ENCODE data around the gene COQ5. TPM values are rescaled to one million over a fixed set of nuclear protein-coding genes. Genes with fewer than 3 reads are reported as not detected.
"Not testable (repeated sequence)": the region's sequence is repeated elsewhere in the genome, so short reads cannot be mapped to it uniquely, and the experiment has no call there.

COQ5 gene
- total RNA-seq (2014; rRNA removed; shearing (Covaris generic)) = 50.4 and 52.0 TPM in 2 replicates
- 34.9 and 38.9 TPM in 2 replicates for polyA plus RNA-seq (2015; cell fraction: cytosol; rRNA removed)
- 33.7 and 42.8 TPM in 2 replicates for polyA plus RNA-seq (2015; cell fraction: nucleus; rRNA removed)

- peak; percentile 79 for DNase-seq (ENCODE audit: low read depth)
Observed at GRCh38 chr12:120528861-120529525, at the start of gene COQ5. TSS of gene COQ5 (minus strand) at chr12:120529158. CDS start at chr12:120529141, 17 bp downstream.

GRCh38 chr12:120574106-120574505 lies 45.1 kb upstream of the COQ5 start:
- no peak for DNase-seq (ENCODE audit: low read depth)

- DNase-seq (ENCODE audit: low read depth) = peak; percentile 12
Observed at GRCh38 chr12:120573560-120573959, 44.6 kb upstream of the COQ5 start.

GRCh38 chr12:120571299-120571698 lies 42.3 kb upstream of the COQ5 start:
- DNase-seq (ENCODE audit: low read depth) = no peak

- no peak for DNase-seq (ENCODE audit: low read depth)
Observed at GRCh38 chr12:120563495-120563894, 34.5 kb upstream of the COQ5 start.

GRCh38 chr12:120562906-120563305 lies 33.9 kb upstream of the COQ5 start:
- DNase-seq (ENCODE audit: low read depth) = no peak

GRCh38 chr12:120557589-120557988 lies 28.6 kb upstream of the COQ5 start:
- no peak for DNase-seq (ENCODE audit: low read depth)

- no peak for DNase-seq (ENCODE audit: low read depth)
Observed at GRCh38 chr12:120554678-120555077, 25.7 kb upstream of the COQ5 start.

- no peak for DNase-seq (ENCODE audit: low read depth)
Observed at GRCh38 chr12:120546050-120546386, 17.1 kb upstream of the COQ5 start.

- DNase-seq (ENCODE audit: low read depth) = no peak
Observed at GRCh38 chr12:120544691-120545090, 15.7 kb upstream of the COQ5 start.

- DNase-seq (ENCODE audit: low read depth) = no peak
Observed at GRCh38 chr12:120542166-120542565, 13.2 kb upstream of the COQ5 start.

- no peak for DNase-seq (ENCODE audit: low read depth)
Observed at GRCh38 chr12:120540445-120540844, 11.5 kb upstream of the COQ5 start.

- no peak for DNase-seq (ENCODE audit: low read depth)
Observed at GRCh38 chr12:120539303-120539702, 10.3 kb upstream of the COQ5 start.

- DNase-seq (ENCODE audit: low read depth) = peak; percentile 69
Observed at GRCh38 chr12:120538281-120539156, 9.6 kb upstream of the COQ5 start.

GRCh38 chr12:120537856-120538220 lies 8.9 kb upstream of the COQ5 start:
- DNase-seq (ENCODE audit: low read depth) = no peak

- no peak for DNase-seq (ENCODE audit: low read depth)
Observed at GRCh38 chr12:120536064-120536791, 7.3 kb upstream of the COQ5 start.

- peak; percentile 72 for DNase-seq (ENCODE audit: low read depth)
Observed at GRCh38 chr12:120534703-120535655, 6.0 kb upstream of the COQ5 start.

GRCh38 chr12:120534203-120534702 lies 5.3 kb upstream of the COQ5 start, which contains the start of gene RNF10:
TSS of gene RNF10 (plus strand) at chr12:120534356. CDS start at chr12:120534812, 456 bp downstream.
- peak; percentile 69 for DNase-seq (ENCODE audit: low read depth)

- DNase-seq (ENCODE audit: low read depth) = no peak
Observed at GRCh38 chr12:120532701-120533238, 3.8 kb upstream of the COQ5 start.

GRCh38 chr12:120530418-120530761 lies 1.4 kb upstream of the COQ5 start:
- DNase-seq (ENCODE audit: low read depth) = not testable (repeated sequence)

All from HT1080 (cell line).